ENCODE measurements around the gene CD19. TPM values are rescaled to one million over a fixed set of nuclear protein-coding genes. Genes with fewer than 3 reads are reported as not detected.

The CD19 gene
- total RNA-seq (2014; rRNA removed; shearing (Covaris generic)): not detected in 2 replicates

DNA sequence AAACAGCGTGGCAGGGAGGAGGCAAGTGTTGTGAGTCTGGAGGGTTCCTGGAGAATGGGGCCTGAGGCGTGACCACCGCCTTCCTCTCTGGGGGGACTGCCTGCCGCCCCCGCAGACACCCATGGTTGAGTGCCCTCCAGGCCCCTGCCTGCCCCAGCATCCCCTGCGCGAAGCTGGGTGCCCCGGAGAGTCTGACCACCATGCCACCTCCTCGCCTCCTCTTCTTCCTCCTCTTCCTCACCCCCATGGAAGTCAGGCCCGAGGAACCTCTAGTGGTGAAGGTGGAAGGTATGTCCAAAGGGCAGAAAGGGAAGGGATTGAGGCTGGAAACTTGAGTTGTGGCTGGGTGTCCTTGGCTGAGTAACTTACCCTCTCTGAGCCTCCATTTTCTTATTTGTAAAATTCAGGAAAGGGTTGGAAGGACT, at the start of gene CD19:
Gene CD19 (plus strand): TSS at position 171 of the 425 bp plus-strand sequence. CDS start 30 bp downstream, at position 201.

GRCh38 chr16:28924762-28925385, 6.9 kb upstream of the CD19 start, which contains the start of gene RABEP2:
TSS of gene RABEP2 (minus strand) at chr16:28925238. CDS start at chr16:28925163, 75 bp downstream.

DNA sequence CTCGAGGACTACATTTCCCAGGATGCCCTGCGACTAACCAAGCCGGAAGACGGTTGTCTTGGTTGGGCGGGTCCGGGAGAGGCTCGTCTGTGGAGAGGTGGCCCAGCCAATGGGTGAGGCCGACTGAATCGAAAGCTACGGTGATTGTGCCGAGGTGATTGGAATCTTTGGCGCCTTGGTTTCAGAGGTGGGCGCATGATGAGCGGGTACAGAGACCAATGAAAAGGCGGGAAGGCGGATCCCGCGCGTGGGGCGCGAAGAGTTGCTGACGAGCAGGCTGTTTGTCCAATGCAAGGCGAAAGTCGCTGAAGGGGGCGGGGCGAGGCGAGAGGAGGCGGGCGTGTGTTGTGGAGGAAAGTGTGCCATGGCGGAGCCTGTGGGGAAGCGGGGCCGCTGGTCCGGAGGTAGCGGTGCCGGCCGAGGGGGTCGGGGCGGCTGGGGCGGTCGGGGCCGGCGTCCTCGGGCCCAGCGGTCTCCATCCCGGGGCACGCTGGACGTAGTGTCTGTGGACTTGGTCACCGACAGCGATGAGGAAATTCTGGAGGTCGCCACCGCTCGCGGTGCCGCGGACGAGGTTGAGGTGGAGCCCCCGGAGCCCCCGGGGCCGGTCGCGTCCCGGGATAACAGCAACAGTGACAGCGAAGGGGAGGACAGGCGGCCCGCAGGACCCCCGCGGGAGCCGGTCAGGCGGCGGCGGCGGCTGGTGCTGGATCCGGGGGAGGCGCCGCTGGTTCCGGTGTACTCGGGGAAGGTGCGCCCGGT, 19.1 kb downstream of the CD19 start, which contains the start of gene NFATC2IP:
Gene NFATC2IP (plus strand): TSS at position 290 of the 762 bp plus-strand sequence. CDS start 75 bp downstream, at position 365.

GRCh38 chr16:28974437-28975157, 42.8 kb downstream of the CD19 start, which contains the start of gene SPNS1:
TSS of gene SPNS1 (plus strand) at chr16:28974778. CDS start at chr16:28975152, 374 bp downstream.

GRCh38 chr16:28984619-28985135, 52.9 kb downstream of the CD19 start, which contains the start of gene LAT:
TSS of gene LAT (plus strand) at chr16:28985052. CDS start at chr16:28985418, 366 bp downstream.

Other genes starting within 250 kb of the CD19 start
- 578 and 662 TPM in 2 replicates for gene EIF3C, start 220.5 kb upstream of the CD19 start, total RNA-seq (2014; rRNA removed; shearing (Covaris generic))
- 0.72 and 2.2 TPM in 2 replicates for gene NPIPB9, start 180.2 kb upstream of the CD19 start, total RNA-seq (2014; rRNA removed; shearing (Covaris generic))
- gene ATXN2L, start 109.0 kb upstream of the CD19 start, total RNA-seq (2014; rRNA removed; shearing (Covaris generic)): 118 and 158 TPM in 2 replicates
- 341 and 356 TPM in 2 replicates for gene TUFM, start 85.6 kb upstream of the CD19 start, total RNA-seq (2014; rRNA removed; shearing (Covaris generic))
- 28.8 and 37.8 TPM in 2 replicates for gene SH2B1, start 68.1 kb upstream of the CD19 start, total RNA-seq (2014; rRNA removed; shearing (Covaris generic))
- gene ATP2A1, start 53.5 kb upstream of the CD19 start, total RNA-seq (2014; rRNA removed; shearing (Covaris generic)): 0.53 and 1.2 TPM in 2 replicates
- gene RABEP2, start 6.7 kb upstream of the CD19 start, total RNA-seq (2014; rRNA removed; shearing (Covaris generic)): 43.0 and 51.4 TPM in 2 replicates
- gene NFATC2IP, start 19.0 kb downstream of the CD19 start, total RNA-seq (2014; rRNA removed; shearing (Covaris generic)): 55.7 and 66.1 TPM in 2 replicates
- gene SPNS1, start 42.8 kb downstream of the CD19 start, total RNA-seq (2014; rRNA removed; shearing (Covaris generic)): 54.7 and 59.7 TPM in 2 replicates
- gene LAT, start 53.1 kb downstream of the CD19 start, total RNA-seq (2014; rRNA removed; shearing (Covaris generic)): 0.83 and 1.2 TPM in 2 replicates

Data from A375 (cell line).